Activated CD4-positive, CD25-positive, alpha-beta regulatory T cell (primary cell): ENCODE data around the gene SAMD11.
"Not testable (repeated sequence)": the region's sequence is repeated elsewhere in the genome, so short reads cannot be mapped to it uniquely, and the experiment has no call there.

Source experiments
- DNase-seq, 4 experiments: peaks; one replicate each; lab custom pipeline; 2025; lab: John Stamatoyannopoulos, UW

The SAMD11 gene

GRCh38 chr1:923131-923990, at the start of gene SAMD11:
SAMD11 (plus strand) TSS chr1:923923; CDS start chr1:924432, 509 bp downstream.
- DNase-seq, result peak in 3 of 4 experiments; percentile 33 to 44 (median 41)

GRCh38 chr1:876428-877208, 47.1 kb upstream of the SAMD11 start:
- DNase-seq, result not testable (repeated sequence)

- not testable (repeated sequence) for DNase-seq
Observed at GRCh38 chr1:877209-877986, 46.3 kb upstream of the SAMD11 start.

GRCh38 chr1:880511-880910, 43.2 kb upstream of the SAMD11 start:
- DNase-seq, result not testable (repeated sequence)

- DNase-seq, result not testable (repeated sequence)
Observed at GRCh38 chr1:880915-881314, 42.8 kb upstream of the SAMD11 start.

- no peak for DNase-seq
Observed at GRCh38 chr1:886311-886710, 37.4 kb upstream of the SAMD11 start.

GRCh38 chr1:886760-887159, 37.0 kb upstream of the SAMD11 start:
- no peak for DNase-seq

- no peak for DNase-seq
Observed at GRCh38 chr1:888297-888696, 35.4 kb upstream of the SAMD11 start.

GRCh38 chr1:889774-890173, 33.9 kb upstream of the SAMD11 start:
- not testable (repeated sequence) for DNase-seq

GRCh38 chr1:890234-890633, 33.5 kb upstream of the SAMD11 start:
- DNase-seq, result not testable (repeated sequence)

GRCh38 chr1:890661-891060, 33.1 kb upstream of the SAMD11 start:
- DNase-seq, result no peak

- DNase-seq, result no peak
Observed at GRCh38 chr1:897226-897625, 26.5 kb upstream of the SAMD11 start.

GRCh38 chr1:897951-898350, 25.8 kb upstream of the SAMD11 start:
- DNase-seq, result not testable (repeated sequence)

- no peak for DNase-seq
Observed at GRCh38 chr1:899636-900317, 23.9 kb upstream of the SAMD11 start.

- no peak for DNase-seq
Observed at GRCh38 chr1:901108-901859, 22.4 kb upstream of the SAMD11 start.

GRCh38 chr1:902802-903201, 20.9 kb upstream of the SAMD11 start:
- DNase-seq, result no peak

GRCh38 chr1:903305-903704, 20.4 kb upstream of the SAMD11 start:
- DNase-seq, result no peak

GRCh38 chr1:903721-904271, 19.9 kb upstream of the SAMD11 start:
- DNase-seq, result no peak

GRCh38 chr1:904310-904950, 19.3 kb upstream of the SAMD11 start:
- peak; percentile 77 to 81 (median 78) for DNase-seq
